Activated naive CD4-positive, alpha-beta T cell treated with anti-CD3 and anti-CD28 coated beads, Interleukin-2, amount 50 U/mL, for 72 hours (primary cell): ENCODE results near the gene DIAPH1. TPM values are rescaled to one million over a fixed set of nuclear protein-coding genes. Genes with fewer than 3 reads are reported as not detected.
"Not testable (repeated sequence)": the region's sequence is repeated elsewhere in the genome, so short reads cannot be mapped to it uniquely, and the experiment has no call there.

Experiments
- ATAC-seq, 2 donors: fragments of 150-1000 bp; cut with Tn5 transposase; 2 replicates each; pipeline ENCODE4 v1.10.0; 2021; ENCODE audit warnings: mild to moderate bottlenecking in 2 of 2, moderate library complexity in 2 of 2
- DNase-seq, 2 donors: peaks; one replicate each; pipeline ENCODE4 v3.0.0; 2021 to 2022; ENCODE audit warnings: low spot score in 2 of 2
- H3K27ac Mint-ChIP-seq, 2 donors: one replicate each; pipeline ENCODE4 v1.8.0; 2022; ENCODE audit warnings: mild to moderate bottlenecking in 2 of 2, mixed read lengths in 2 of 2
- H3K36me3 Mint-ChIP-seq, 2 donors: one replicate each; pipeline ENCODE4 v1.8.0; 2022; ENCODE audit warnings: mixed read lengths in 2 of 2
- H3K9me3 Mint-ChIP-seq, 2 donors: one replicate each; pipeline ENCODE4 v1.8.0; 2022; ENCODE audit warnings: mixed read lengths in 2 of 2
- total RNA-seq, 2 donors: library from RNA; stranded (reverse); gene quantifications; one replicate each; pipeline ENCODE4 v1.2.3, GENCODE V29; 2022

Gene DIAPH1
- total RNA-seq, 2 donors from 2014 or later = 184 to 216 TPM

DNA sequence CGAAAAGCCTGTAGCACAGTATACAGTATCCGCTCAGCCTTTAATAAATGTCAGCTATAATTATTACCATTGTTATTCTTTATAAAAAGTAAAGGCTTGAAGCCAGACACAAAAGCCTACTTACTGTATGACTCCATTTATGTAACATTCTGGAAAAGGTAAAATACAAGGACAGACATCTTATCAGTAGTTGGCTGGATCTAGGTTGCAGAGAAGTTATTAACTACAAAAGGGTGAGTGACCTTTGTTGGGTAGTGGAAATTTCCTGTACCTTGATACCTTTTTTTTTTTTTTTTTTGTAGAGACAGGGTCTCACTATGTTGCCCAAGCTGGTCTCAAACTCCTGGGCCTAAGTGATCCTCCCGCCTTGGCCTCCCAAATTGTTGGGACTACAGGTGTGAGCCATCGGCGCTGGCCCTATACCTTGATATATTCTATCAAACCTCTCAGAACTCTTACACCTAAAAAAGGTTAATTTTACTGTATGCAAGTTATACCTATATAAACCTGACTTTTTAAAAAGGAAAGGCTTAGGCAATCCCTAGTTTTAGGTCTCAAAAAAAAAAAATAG, 11.9 kb upstream of the DIAPH1 start:
- peaks cover 0 to 5% of the 10 kb centered on the region in 2 donors for H3K36me3 Mint-ChIP-seq

DNA sequence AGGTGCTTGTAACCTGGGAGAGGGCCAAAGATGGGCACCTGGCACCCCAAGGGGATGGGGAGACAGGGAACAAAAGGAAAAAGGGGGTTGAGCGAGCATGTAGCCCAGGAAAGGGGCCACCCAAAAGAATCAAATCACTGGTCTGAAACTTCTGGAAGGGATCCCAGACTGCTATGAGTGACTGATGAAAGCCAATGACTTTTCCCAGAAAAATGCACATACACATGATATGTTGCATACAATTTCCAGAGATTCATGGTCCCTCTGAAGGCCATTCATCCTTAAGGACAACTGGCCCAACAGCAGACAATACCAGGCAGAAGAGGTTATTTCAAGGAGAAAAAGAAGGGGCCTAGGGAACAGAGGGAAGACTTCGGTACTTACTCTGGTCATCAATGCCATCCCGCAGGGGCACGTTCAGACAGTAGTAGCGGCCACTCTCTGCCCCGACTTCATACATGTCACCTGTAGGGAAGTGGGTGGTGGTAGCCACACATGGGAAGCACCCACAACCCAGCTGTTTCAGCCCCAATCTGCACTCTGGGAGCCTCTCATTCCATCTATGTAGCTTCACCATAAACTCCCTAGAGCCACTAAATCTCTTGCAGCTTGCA, 9.5 kb upstream of the DIAPH1 start:
- DNase-seq (no peak), ATAC-seq (no peak)
- H3K36me3 Mint-ChIP-seq = peaks cover 3 to 8% of the 10 kb centered on the region in 2 donors
- H3K27ac Mint-ChIP-seq = no peak overlapping the region
- H3K9me3 Mint-ChIP-seq = no peaks in the 10 kb centered on the region

More for the DNA sequence above, 11.9 kb upstream of the DIAPH1 start:
- Mint-ChIP-seq H3K27ac (no peak overlapping the region), H3K9me3 (no peaks in the 10 kb centered on the region)
- DNase-seq (no peak), ATAC-seq (no peak)

DNA sequence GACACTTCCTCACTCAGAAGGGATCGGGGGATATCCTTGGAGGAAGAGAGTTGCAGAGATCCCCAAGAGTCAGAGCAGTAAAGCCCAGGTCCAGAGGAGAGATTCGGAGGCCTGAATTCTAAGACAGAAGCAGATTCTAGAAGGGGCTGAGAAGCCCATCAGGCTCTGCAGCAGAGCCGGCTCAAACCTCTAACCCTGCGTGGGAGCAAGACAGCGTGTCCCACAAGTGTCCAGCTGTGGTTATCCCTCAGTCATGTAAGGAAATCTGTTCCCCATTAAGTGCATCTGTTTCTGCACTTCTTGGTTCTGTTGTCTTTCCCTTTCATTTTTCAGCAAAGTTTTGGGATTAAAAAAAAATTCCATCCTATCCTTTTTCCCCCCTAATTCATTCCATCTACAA, 4.8 kb upstream of the DIAPH1 start:
- H3K36me3 Mint-ChIP-seq = peaks cover 6 to 25% of the 10 kb centered on the region in 2 donors
- ATAC-seq (no peak), DNase-seq (no peak)
- no peaks in the 10 kb centered on the region for H3K9me3 Mint-ChIP-seq
- H3K27ac Mint-ChIP-seq = peak overlapping the region; percentile 77 to 79

DNA sequence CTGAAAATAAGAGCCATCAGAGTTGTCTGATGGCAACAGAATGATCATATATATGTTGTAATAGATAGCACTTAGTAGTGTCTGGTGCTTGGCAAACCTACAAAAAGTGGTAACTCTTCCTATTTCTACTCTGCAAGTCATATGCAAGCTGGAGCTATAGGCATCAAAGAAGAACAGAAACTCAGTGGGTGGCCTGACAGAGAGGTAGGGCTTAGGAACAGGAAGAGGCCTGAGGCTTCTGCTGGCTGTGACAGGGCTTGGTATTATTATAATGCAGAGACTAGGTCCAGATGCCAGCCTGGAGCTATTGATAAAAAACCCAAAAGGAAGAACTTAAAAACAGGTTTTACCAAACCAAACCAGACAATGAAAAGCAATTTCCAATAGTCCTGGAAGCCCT, 4.4 kb upstream of the DIAPH1 start:
- peak in 1 of 2 donors; percentile 25 for DNase-seq
- peak; percentile 20 to 46 for ATAC-seq
- Mint-ChIP-seq H3K36me3 (peaks cover 10 to 29% of the 10 kb centered on the region in 2 donors), H3K9me3 (no peaks in the 10 kb centered on the region), H3K27ac (peak overlapping the region; percentile 77 to 79)

DNA sequence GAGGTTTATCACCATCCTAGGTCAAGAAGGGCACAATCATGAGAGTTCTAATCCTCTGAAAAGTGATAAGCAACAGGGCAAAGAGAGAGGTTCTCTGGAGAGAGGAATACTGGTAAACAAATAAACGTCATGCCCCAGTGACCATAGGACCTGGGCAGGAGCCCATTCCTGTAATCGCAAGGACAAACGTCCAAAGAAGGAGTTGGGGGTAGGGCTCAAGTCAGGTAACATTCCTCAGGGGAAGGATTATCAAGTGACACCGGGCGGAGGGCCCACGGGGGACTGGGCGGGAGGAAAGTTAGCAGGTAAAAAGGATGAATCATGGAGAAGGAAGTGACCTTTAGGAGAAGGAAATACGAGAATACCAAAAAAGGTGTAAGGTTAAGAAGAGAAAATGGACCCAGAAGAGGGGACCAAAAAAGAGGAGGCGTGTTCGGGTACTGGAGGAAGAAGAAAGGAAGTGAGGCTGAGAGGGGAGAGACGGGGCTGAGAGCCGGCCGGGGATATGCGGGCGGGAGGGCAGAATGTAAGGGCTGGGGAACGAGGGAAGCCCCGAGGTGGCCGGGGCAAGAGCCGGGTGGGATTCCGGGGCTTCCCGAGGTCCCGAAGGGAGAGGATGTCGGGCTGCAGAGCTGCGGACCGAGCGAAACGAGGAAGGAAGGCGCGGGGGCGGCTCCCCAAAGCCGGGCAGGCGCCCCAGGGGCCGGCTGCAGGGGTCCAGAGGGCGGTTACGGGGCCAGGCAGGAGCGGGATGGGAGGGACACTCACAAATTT, 583 bp downstream of the DIAPH1 start:
- peaks cover 24 to 46% of the 10 kb centered on the region in 2 donors for H3K36me3 Mint-ChIP-seq
- H3K27ac Mint-ChIP-seq = peak overlapping the region; percentile 97 to 99

DNA sequence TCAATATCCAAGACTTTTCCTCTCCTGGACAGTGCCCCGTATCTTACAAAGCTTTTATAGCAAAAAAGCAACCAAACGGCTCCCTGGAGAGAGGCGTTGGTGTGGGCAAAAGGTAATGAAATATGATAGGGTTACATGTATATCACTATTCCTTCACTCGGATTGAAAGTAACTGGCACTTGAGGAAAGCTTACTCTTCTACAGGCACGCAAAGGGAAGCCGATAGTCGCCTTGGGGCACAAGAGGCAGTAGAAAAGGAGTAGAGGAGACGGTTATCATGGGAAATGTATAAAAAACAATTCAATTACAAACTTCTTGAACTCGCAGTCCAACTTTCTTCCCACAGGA, 1.1 kb downstream of the DIAPH1 start:
- H3K27ac Mint-ChIP-seq = peak overlapping the region; percentile 97 to 99
- ATAC-seq (no peak), DNase-seq (no peak)
- no peaks in the 10 kb centered on the region for H3K9me3 Mint-ChIP-seq
- peaks cover 22 to 41% of the 10 kb centered on the region in 2 donors for H3K36me3 Mint-ChIP-seq

More for the DNA sequence above, 583 bp downstream of the DIAPH1 start:
- H3K9me3 Mint-ChIP-seq = no peaks in the 10 kb centered on the region
- ATAC-seq = peak; percentile 35 to 48
- DNase-seq = peak in 1 of 2 donors; percentile 62

DNA sequence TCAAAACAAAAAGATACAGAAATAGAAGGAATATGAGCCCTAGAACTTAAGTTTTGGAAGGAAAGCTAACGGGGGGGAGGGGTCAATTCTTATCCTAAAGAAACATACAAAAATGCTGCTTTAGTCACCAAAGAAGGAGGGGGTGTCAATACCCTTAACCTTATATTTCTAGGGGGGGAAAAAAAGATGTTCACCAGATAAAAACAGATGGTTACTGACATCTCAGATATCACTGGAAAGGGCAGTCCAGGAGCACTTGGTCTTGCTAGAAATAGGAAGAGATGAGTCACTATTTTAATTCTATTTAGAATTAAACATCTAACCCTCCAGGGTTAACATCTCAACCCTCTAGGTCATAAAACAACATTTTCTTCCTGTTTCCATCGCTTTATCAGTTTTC, 1.7 kb downstream of the DIAPH1 start:
- ATAC-seq = no peak
- DNase-seq = no peak
- Mint-ChIP-seq H3K36me3 (peaks cover 22 to 44% of the 10 kb centered on the region in 2 donors), H3K9me3 (no peaks in the 10 kb centered on the region), H3K27ac (peak overlapping the region; percentile 97 to 99)

DNA sequence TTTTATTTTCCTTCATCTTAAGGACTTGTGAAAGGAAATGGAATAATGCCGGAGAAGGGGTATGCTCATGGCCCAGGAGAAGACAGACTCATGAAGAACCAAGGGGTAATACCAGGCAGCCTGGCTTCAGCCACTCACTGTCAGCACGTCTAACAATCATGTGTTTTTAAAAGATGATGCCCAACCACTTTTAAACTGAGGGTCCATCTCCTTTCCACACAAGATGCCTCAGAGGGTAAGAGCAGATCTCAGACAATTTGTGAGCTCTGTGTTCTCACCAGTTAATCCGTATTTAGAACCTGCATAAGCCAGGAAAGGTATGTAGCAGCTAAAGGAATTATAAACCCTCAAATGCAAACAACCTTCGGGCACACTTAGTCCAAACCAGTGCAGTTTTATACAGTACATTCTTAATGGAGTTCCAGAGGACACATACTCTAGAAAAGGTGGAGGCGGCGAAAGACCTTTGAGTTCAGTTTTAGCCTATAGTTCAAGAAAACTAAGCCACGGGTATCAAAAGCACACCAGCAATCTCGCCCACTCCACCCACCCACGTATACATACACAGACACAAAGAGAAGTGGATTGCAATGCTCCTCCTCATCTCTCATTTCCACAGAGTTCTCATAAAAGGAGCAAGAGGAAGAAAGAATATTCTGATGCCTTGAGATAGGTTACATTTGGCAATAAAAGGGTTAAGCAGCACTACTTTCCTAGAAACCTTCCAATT, 2.6 kb downstream of the DIAPH1 start:
- DNase-seq (no peak), ATAC-seq (no peak)
- peaks cover 22 to 35% of the 10 kb centered on the region in 2 donors for H3K36me3 Mint-ChIP-seq
- H3K9me3 Mint-ChIP-seq = no peaks in the 10 kb centered on the region
- H3K27ac Mint-ChIP-seq = peak overlapping the region; percentile 45 to 97

DNA sequence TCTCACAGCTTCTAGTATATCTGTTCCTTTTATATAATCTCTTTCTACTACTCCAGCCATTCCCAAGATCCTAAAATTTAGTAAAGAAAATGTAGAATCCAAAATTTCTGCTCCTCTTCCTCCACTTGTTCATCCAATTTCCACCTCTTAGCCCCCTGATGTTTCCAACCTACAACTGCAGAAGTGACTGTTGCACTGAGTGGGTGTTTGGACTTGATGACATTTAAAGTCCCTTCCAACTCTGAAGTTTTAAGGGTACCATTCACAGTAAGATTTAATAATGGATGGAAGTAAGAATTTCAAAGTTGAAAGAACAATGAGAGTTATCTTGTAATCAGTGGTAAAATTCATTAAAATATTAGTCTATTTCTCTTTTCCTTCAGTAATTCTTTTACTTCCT, 5.5 kb downstream of the DIAPH1 start:
- DNase-seq = no peak
- no peak overlapping the region for H3K27ac Mint-ChIP-seq
- no peaks in the 10 kb centered on the region for H3K9me3 Mint-ChIP-seq
- no peak for ATAC-seq
- peaks cover 20 to 39% of the 10 kb centered on the region in 2 donors for H3K36me3 Mint-ChIP-seq

DNA sequence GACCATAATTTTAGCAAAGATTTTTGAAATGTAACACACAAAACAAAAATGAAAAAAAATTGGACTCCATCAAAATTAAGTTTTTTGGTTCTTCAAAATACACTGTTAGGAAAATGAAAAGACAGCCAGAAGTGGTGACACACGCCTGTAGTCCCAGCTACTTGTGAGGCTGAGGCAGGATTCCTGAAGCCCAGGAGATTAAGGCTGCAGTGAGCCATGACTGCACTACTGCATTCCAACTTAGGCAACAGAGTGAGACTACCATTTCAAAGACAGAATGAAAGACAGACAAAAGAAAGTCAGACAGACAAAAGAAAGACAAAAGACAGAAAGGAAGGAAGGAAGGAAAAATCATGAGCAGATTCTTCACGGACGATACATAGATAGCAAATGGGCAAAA, 7.5 kb downstream of the DIAPH1 start:
- H3K36me3 Mint-ChIP-seq = peaks cover 3 to 19% of the 10 kb centered on the region in 2 donors
- ATAC-seq = no peak
- peak overlapping the region; percentile 4 to 9 for H3K27ac Mint-ChIP-seq
- no peak for DNase-seq
- no peaks in the 10 kb centered on the region for H3K9me3 Mint-ChIP-seq

DNA sequence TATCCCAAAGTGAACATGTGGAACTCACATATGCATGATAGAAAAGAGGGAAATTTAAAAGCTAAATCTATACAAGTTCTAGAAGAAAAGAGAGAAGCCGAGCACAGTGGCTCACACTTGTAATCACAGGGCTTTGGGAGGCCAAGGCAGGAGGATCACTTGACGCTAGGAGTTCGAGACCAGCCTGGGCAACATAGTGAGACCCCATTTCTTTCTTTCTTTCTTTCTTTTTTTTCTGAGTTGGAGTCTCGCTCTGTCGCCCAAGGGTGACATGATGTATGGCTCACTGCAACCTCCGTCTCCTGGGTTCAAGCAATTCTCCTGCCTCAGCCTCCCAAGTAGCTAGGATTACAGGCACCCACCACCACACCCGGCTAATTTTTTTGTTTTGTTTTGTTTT, 8.9 kb downstream of the DIAPH1 start:
- peaks cover 0 to 12% of the 10 kb centered on the region in 2 donors for H3K36me3 Mint-ChIP-seq
- not testable (repeated sequence) for DNase-seq, ATAC-seq, H3K9me3 Mint-ChIP-seq
- peak overlapping the region in 1 of 2 donors; percentile 56 for H3K27ac Mint-ChIP-seq

DNA sequence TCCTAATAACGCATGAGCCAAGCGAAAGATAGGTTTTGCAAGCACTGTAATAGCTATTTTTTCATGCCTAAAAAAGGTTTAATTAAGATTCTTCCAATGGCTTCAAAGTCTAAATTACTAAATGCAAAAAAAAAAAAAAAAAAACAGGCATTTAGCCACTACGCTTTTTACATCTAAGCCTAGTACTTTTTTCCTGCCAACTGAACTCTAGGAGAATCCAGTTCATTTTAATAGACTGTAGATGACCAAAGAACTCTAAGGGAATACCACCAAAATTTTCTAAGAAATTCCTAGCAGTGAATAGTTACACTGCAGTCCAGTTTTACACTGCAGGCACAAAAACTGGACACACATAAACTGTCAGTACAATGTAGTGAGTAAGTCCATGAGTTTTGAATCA, 9.8 kb downstream of the DIAPH1 start:
- DNase-seq (no peak), ATAC-seq (no peak)
- H3K9me3 Mint-ChIP-seq = no peaks in the 10 kb centered on the region
- H3K36me3 Mint-ChIP-seq = peaks cover 0 to 12% of the 10 kb centered on the region in 2 donors
- no peak overlapping the region for H3K27ac Mint-ChIP-seq

DNA sequence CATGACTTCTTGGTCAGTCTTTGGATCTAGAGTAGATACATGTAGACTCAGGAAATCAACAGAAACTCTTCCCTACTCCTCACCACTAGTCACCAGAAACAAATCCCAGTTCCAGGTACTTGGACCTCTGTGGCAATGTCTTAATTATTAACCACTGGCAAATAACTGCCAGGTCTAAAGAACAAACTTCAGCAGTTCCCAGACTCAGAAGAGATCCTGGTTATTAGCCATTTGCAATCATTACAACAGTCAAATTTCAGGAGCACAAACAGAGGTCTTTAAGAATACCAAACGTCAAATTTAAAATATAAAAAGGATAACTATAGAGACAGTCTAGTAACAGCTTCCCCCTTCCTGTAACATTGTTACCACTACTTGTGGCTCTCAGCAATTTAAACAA, 10.2 kb downstream of the DIAPH1 start:
- no peak for ATAC-seq
- peak overlapping the region; percentile 29 to 82 for H3K27ac Mint-ChIP-seq
- no peaks in the 10 kb centered on the region for H3K9me3 Mint-ChIP-seq
- no peak for DNase-seq
- H3K36me3 Mint-ChIP-seq = peaks cover 0 to 12% of the 10 kb centered on the region in 2 donors

DNA sequence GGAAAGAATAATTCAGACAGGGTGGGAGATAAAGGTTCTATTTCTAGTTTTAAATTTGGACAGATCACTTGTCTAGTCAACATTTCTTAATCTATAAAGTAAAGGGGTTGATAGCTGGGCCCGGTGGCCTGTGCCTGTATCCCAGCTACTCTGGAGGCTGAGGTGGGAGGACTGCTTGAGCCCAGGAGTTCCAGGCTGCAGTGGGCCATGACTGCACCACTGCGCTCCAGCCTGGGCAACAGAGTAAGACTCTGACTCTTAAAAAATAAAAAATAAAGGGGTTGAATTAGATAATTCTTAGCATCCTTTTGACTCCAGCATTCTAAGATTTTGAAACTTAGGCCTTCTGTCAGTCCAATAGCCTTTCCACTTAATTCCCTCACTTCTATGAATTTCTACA, 10.8 kb downstream of the DIAPH1 start:
- H3K36me3 Mint-ChIP-seq = peaks cover 0 to 12% of the 10 kb centered on the region in 2 donors

DNA sequence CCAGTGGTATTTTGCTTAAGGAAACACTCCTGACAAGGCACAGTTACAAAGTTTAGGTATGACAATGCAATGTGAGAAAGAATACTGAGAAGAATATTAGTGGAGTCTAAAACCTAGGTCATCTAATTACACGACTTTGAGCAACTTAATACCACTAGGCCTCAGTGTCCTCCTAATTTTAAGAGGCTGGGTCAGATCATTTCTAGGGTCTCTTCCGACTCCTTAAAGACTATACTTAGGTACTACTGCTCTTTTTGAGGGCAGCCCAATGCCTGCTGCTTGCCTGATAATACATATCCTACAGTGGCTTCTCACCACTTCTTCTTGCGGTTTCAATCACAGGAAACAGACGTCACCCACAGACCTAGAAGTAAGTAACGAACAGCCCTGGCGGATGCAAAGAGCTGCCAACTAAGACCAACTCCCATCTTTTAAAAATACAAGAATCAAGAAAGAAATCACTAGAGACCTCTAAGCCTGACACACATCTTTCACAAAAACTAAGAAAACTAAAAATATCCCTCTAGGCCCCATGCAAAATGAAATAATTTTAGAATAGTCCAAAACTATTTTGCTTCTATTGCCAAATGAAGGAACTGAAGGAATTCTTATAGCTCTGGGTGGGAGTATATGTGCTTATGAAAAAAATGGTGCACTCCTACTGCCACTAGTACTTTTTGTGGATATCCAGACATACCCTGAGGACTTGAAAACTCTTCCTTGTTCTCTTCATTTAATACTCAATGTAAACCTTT, 13.1 kb downstream of the DIAPH1 start:
- ATAC-seq = peak; percentile 91 to 94
- DNase-seq = peak; percentile 52 to 64
- Mint-ChIP-seq H3K27ac (peak overlapping the region; percentile 83), H3K36me3 (peaks cover 0 to 5% of the 10 kb centered on the region in 2 donors), H3K9me3 (no peaks in the 10 kb centered on the region)

More for the DNA sequence above, 10.8 kb downstream of the DIAPH1 start:
- DNase-seq = no peak
- no peaks in the 10 kb centered on the region for H3K9me3 Mint-ChIP-seq
- H3K27ac Mint-ChIP-seq = peak overlapping the region; percentile 29 to 82
- ATAC-seq = no peak
